Measurements from ENCODE around the gene C19orf85. TPM values are rescaled to one million over a fixed set of nuclear protein-coding genes. Genes with fewer than 3 reads are reported as not detected.

Gene C19orf85
- total RNA-seq, 1 experiment from 2014 or later = not detected

DNA sequence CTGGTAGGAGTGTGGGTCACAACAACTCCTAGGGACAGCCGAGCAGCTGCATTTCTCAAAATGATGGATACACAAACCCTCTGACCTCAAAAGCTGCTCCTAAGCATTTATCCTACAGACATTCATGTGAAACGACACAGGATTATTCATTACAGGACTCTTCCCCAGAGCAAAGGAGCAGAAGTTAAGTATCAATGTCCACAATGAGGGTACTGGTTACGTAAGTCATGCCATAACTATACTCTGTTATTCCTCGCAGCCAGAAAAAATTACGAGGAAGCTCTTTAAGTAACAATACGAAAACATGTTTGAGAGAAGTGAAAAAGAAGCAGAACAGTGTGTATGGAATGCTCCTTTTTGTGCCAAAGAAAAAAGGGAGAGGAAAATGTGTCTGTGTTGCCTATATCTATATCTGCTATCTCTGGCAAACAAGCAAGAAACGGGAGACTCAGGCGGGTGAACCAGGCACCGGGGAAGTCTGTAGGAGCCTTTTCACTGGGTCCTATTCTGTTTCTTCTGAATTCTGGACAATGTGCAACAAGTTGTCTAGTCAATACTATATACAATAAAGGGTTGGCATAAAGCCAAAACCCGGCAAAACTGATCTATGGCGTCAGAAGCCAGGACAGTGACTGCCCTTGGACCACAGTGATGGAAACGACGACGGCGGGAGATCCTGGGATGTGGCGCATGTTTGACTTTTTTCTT, 4.4 kb downstream of the C19orf85 start:
- Histone ChIP-seq H3K4me3 (ENCODE audit: low read depth in 2 of 2, low read length in 2 of 2) (peak overlapping the region; percentile 91 to 92), H3K4me1 (ENCODE audit: control insufficient read depth, insufficient read depth, low read length) (peaks cover 15% of the 10 kb centered on the region), H3K9me3 (ENCODE audit: control insufficient read depth, insufficient read depth, low read depth, low read length) (no peaks in the 10 kb centered on the region), H3K27ac (ENCODE audit: low read length) (peak overlapping the region; percentile 92), H3K27me3 (ENCODE audit: control insufficient read depth, insufficient read depth, low read length) (no peaks in the 10 kb centered on the region), H3K36me3 (ENCODE audit: control insufficient read depth, insufficient read depth, low read length) (no peaks in the 10 kb centered on the region)
- intact Hi-C loops (cut with micrococcal nuclease; ENCODE audit: unreplicated experiment) (no loop called here), in situ Hi-C loops (cut with HindIII; ENCODE audit: low pct_unique_long_range_greater_than_20kb, low sequenced_read_pairs) (no loop called here)
- DNase-seq (ENCODE audit: low read depth, low spot score) = no peak
- TSS peak; percentile 88 for BruUV-seq (replicated peaks)
- CTCF ChIA-PET = interaction anchor here (1.8 kb wide), 1 partner anchor 44 kb away, joined by 11 read pairs; no protein-coding TSS in a partner anchor
- POLR2A ChIA-PET = no interaction called here
- TF ChIP-seq, protein P1, sequence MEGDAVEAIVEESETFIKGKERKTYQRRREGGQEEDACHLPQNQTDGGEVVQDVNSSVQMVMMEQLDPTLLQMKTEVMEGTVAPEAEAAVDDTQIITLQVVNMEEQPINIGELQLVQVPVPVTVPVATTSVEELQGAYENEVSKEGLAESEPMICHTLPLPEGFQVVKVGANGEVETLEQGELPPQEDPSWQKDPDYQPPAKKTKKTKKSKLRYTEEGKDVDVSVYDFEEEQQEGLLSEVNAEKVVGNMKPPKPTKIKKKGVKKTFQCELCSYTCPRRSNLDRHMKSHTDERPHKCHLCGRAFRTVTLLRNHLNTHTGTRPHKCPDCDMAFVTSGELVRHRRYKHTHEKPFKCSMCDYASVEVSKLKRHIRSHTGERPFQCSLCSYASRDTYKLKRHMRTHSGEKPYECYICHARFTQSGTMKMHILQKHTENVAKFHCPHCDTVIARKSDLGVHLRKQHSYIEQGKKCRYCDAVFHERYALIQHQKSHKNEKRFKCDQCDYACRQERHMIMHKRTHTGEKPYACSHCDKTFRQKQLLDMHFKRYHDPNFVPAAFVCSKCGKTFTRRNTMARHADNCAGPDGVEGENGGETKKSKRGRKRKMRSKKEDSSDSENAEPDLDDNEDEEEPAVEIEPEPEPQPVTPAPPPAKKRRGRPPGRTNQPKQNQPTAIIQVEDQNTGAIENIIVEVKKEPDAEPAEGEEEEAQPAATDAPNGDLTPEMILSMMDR (IDR thresholded peaks at IDR 0.05) = no peak
- TF ChIP-seq SIN3A (IDR thresholded peaks at IDR 0.05; ENCODE audit: borderline replicate concordance, insufficient read depth, low read depth, low read length) = no peak
- TF ChIP-seq TCF7L2 (IDR thresholded peaks at IDR 0.05; ENCODE audit: low read depth, low read length) = no peak
- TF ChIP-seq REST (IDR thresholded peaks at IDR 0.05; ENCODE audit: insufficient read depth in 1 of 2, low read depth in 2 of 2, low read length in 1 of 2) = no peak
- ATAC-seq = no peak

GRCh38 chr19:55459551-55459949, 5.0 kb downstream of the C19orf85 start:
- peaks cover 15% of the 10 kb centered on the region for H3K4me1 ChIP-seq (ENCODE audit: control insufficient read depth, insufficient read depth, low read length)
- TF ChIP-seq SIN3A (IDR thresholded peaks at IDR 0.05; ENCODE audit: borderline replicate concordance, insufficient read depth, low read depth, low read length) (no peak), POLR2AphosphoS5 (IDR thresholded peaks at IDR 0.05; ENCODE audit: low read depth, low read length) (no peak; the same call in 1 of the 2 replicates), TCF7L2 (IDR thresholded peaks at IDR 0.05; ENCODE audit: low read depth, low read length) (no peak), REST (IDR thresholded peaks at IDR 0.05; ENCODE audit: insufficient read depth in 1 of 2, low read depth in 2 of 2, low read length in 1 of 2) (no peak)
- TF ChIP-seq, protein P1 (IDR thresholded peaks at IDR 0.05) = no peak
- no peaks in the 10 kb centered on the region for H3K36me3 ChIP-seq (ENCODE audit: control insufficient read depth, insufficient read depth, low read length)
- ATAC-seq (no peak), DNase-seq (ENCODE audit: low read depth, low spot score) (no peak)
- ChIA-PET POLR2A (no interaction called here), CTCF (interaction anchor here (1.8 kb wide), 1 partner anchor 44 kb away, joined by 11 read pairs; no protein-coding TSS in a partner anchor)
- intact Hi-C loops (cut with micrococcal nuclease; ENCODE audit: unreplicated experiment) = no loop called here
- no peaks in the 10 kb centered on the region for H3K27me3 ChIP-seq (ENCODE audit: control insufficient read depth, insufficient read depth, low read length)
- BruUV-seq (replicated peaks) = no TSS peak
- H3K4me3 ChIP-seq (ENCODE audit: low read depth in 2 of 2, low read length in 2 of 2) = no peak overlapping the region
- H3K27ac ChIP-seq (ENCODE audit: low read length) = 0 out of 2 replicates have a peak overlapping the region, but pooled peaks have one; percentile 12
- no peaks in the 10 kb centered on the region for H3K9me3 ChIP-seq (ENCODE audit: control insufficient read depth, insufficient read depth, low read depth, low read length)
- in situ Hi-C loops (cut with HindIII; ENCODE audit: low pct_unique_long_range_greater_than_20kb, low sequenced_read_pairs) = no loop called here
